H1 (cell line): ENCODE data around the gene INVS. TPM values are rescaled to one million over a fixed set of nuclear protein-coding genes. Genes with fewer than 3 reads are reported as not detected.
"Not testable (repeated sequence)": the region's sequence is repeated elsewhere in the genome, so short reads cannot be mapped to it uniquely, and the experiment has no call there.

Experiments used
- CTCF ChIA-PET: fragments of 300-600 bp; sonication (Branson Sonifier 250); formaldehyde crosslinking; loops from one replicate; lab custom pipeline; 2021; ENCODE audit not compliant: partially characterized antibody; lab: Charles Lee
- POLR2A ChIA-PET: fragments of 300-600 bp; sonication (Branson Sonifier 250); formaldehyde crosslinking; loops from one replicate; lab custom pipeline; 2021; ENCODE audit warnings: inconsistent platforms; ENCODE audit not compliant: partially characterized antibody; lab: Charles Lee
- DNase-seq, 2 experiments: peaks; one replicate each; pipeline versions ENCODE4 v3.0.0 to v3.0.0-alpha.2; 2010 to 2022; ENCODE audit warnings: low spot score in 2 of 2, low read depth in 1 of 2, mixed read lengths in 1 of 2
- FAIRE-seq: peaks from 2 replicates; lab custom pipeline; 2011; peaks lifted over from hg19 to GRCh38; lab: Jason Lieb, UNC
- H2AFZ ChIP-seq: 2 replicates; pipeline ENCODE4 v1.8.1; 2012; ENCODE audit warnings: low read length, inconsistent platforms
- H2AK5ac ChIP-seq: 2 replicates; pipeline ENCODE4 v1.6.1; 2013; ENCODE audit warnings: low read depth, low read length
- H2BK120ac ChIP-seq: replicated peaks from 2 replicates; pipeline ENCODE3; 2013; ENCODE audit warnings: low read depth, low read length, inconsistent platforms
- H2BK12ac ChIP-seq: 2 replicates; pipeline ENCODE4 v1.6.1; 2013; ENCODE audit warnings: low read depth, low read length
- H2BK15ac ChIP-seq: 2 replicates; pipeline ENCODE4 v1.6.1; 2013; ENCODE audit warnings: low read length
- H2BK20ac ChIP-seq: 2 replicates; pipeline ENCODE4 v1.6.1; 2013; ENCODE audit warnings: low read length
- H2BK5ac ChIP-seq: 2 replicates; pipeline ENCODE4 v1.6.1; 2013; ENCODE audit warnings: low read depth, low read length
- H3K14ac ChIP-seq: 2 replicates; pipeline ENCODE4 v1.6.1; 2013; ENCODE audit warnings: inconsistent platforms; ENCODE audit not compliant: insufficient read length
- H3K18ac ChIP-seq: 2 replicates; pipeline ENCODE4 v1.6.1; 2013; ENCODE audit warnings: low read length; ENCODE audit errors: extremely low read depth
- H3K23ac ChIP-seq: 2 replicates; pipeline ENCODE4 v1.6.1; 2013; ENCODE audit warnings: inconsistent platforms; ENCODE audit not compliant: insufficient read length
- H3K23me2 ChIP-seq: 2 replicates; pipeline ENCODE4 v1.6.1; 2013; ENCODE audit warnings: low read depth, low read length
- H3K27ac ChIP-seq: 2 replicates; pipeline ENCODE4 v1.6.1; 2011; ENCODE audit warnings: low read depth, low read length, inconsistent platforms
- H3K27me3 ChIP-seq, 4 experiments: replicated peaks in 1 of 4; 1 replicate in 1 of 4; 2 replicates in 3 of 4; pipeline versions ENCODE4 v1.6.1 to v1.8.1; 2011 to 2013; ENCODE audit warnings: low read length in 3 of 4, mild to moderate bottlenecking in 3 of 4, inconsistent platforms in 2 of 4, mixed read lengths in 2 of 4, moderate library complexity in 1 of 4; ENCODE audit not compliant: control insufficient read depth in 3 of 4, insufficient read depth in 3 of 4; ENCODE audit errors: extremely low read depth in 1 of 4
- H3K36me3 ChIP-seq, 4 experiments: 2 replicates each; pipeline versions ENCODE4 v1.6.1 to v1.8.1; 2011 to 2013; ENCODE audit warnings: mild to moderate bottlenecking in 4 of 4, low read length in 3 of 4, moderate library complexity in 2 of 4, control low read depth in 1 of 4, inconsistent platforms in 1 of 4; ENCODE audit not compliant: insufficient read depth in 4 of 4, control insufficient read depth in 2 of 4
- H3K4ac ChIP-seq: replicated peaks from 2 replicates; pipeline ENCODE3; 2013; ENCODE audit warnings: low read length, low read depth, mixed read lengths, inconsistent platforms; ENCODE audit not compliant: insufficient read length
- H3K4me1 ChIP-seq, 4 experiments: replicated peaks in 1 of 4; 1 replicate in 1 of 4; 2 replicates in 3 of 4; pipeline versions ENCODE4 v1.6.1 to v1.8.1; 2011 to 2013; ENCODE audit warnings: low read length in 3 of 4, inconsistent platforms in 2 of 4, mixed read lengths in 1 of 4; ENCODE audit not compliant: insufficient read depth in 4 of 4, control insufficient read depth in 3 of 4
- H3K4me2 ChIP-seq, 2 experiments: 2 replicates each; pipeline versions ENCODE4 v1.6.1 to v1.8.1; 2011 to 2013; ENCODE audit warnings: low read depth in 2 of 2, low read length in 2 of 2, control low read depth in 1 of 2, inconsistent platforms in 1 of 2, mild to moderate bottlenecking in 1 of 2; ENCODE audit not compliant: insufficient read depth in 1 of 2
- H3K4me3 ChIP-seq, 4 experiments: fragments of 200-600, 300-600 bp in 1 of 4; sonication (generic), shearing (Covaris generic), sonication (Bioruptor Twin) in 1 of 4; 2 replicates each; pipeline versions ENCODE4 v1.5.1 to v1.8.1; 2011 to 2016; ENCODE audit warnings: low read length in 4 of 4, low read depth in 3 of 4, control low read depth in 2 of 4, inconsistent platforms in 2 of 4, mild to moderate bottlenecking in 2 of 4, mixed read lengths in 1 of 4, moderate library complexity in 1 of 4; ENCODE audit not compliant: insufficient read depth in 2 of 4; ENCODE audit errors: extremely low read depth in 1 of 4
- H3K56ac ChIP-seq: replicated peaks from 2 replicates; pipeline ENCODE3; 2013; ENCODE audit warnings: low read depth, mild to moderate bottlenecking, mixed read lengths, low read length, inconsistent platforms; ENCODE audit not compliant: insufficient read length
- H3K79me1 ChIP-seq: 2 replicates; pipeline ENCODE4 v1.6.1; 2013; ENCODE audit warnings: low read depth, low read length, control low read depth
- H3K79me2 ChIP-seq, 2 experiments: 2 replicates each; pipeline versions ENCODE4 v1.6.1 to v1.8.1; 2012 to 2013; ENCODE audit warnings: low read length in 2 of 2, mild to moderate bottlenecking in 2 of 2, inconsistent platforms in 1 of 2; ENCODE audit not compliant: insufficient read depth in 2 of 2, control insufficient read depth in 1 of 2
- H3K9ac ChIP-seq, 4 experiments: replicated peaks in 1 of 4; 1 replicate in 1 of 4; 2 replicates in 3 of 4; pipeline versions ENCODE4 v1.6.1 to v1.8.1; 2011 to 2013; ENCODE audit warnings: low read depth in 3 of 4, low read length in 3 of 4, control low read depth in 2 of 4, mild to moderate bottlenecking in 2 of 4, moderate library complexity in 2 of 4, inconsistent platforms in 1 of 4; ENCODE audit errors: extremely low read depth in 1 of 4
- H3K9me3 ChIP-seq, 2 experiments: 2 replicates each; pipeline versions ENCODE4 v1.6.1 to v1.8.1; 2012 to 2013; ENCODE audit warnings: mild to moderate bottlenecking in 2 of 2, moderate library complexity in 2 of 2, control low read depth in 1 of 2, inconsistent platforms in 1 of 2, low read depth in 1 of 2, low read length in 1 of 2, mixed read lengths in 1 of 2; ENCODE audit not compliant: insufficient read depth in 2 of 2
- H4K20me1 ChIP-seq, 2 experiments: replicated peaks in 1 of 2; 2 replicates each; pipeline versions ENCODE3 to v1.8.1; 2011 to 2013; ENCODE audit warnings: inconsistent platforms in 2 of 2, low read length in 2 of 2, mild to moderate bottlenecking in 1 of 2; ENCODE audit not compliant: insufficient read depth in 2 of 2, control insufficient read depth in 1 of 2
- H4K5ac ChIP-seq: 2 replicates; pipeline ENCODE4 v1.6.1; 2013; ENCODE audit warnings: low read length, low read depth, mixed read lengths, inconsistent platforms; ENCODE audit not compliant: insufficient read length
- H4K8ac ChIP-seq: 2 replicates; pipeline ENCODE4 v1.8.0; 2013; ENCODE audit warnings: mild to moderate bottlenecking, moderate library complexity, low read length, inconsistent platforms; ENCODE audit not compliant: insufficient read depth; ENCODE audit errors: extremely low read depth
- H4K91ac ChIP-seq: replicated peaks from 2 replicates; pipeline ENCODE3; 2013; ENCODE audit warnings: low read length, mixed read lengths, inconsistent platforms; ENCODE audit not compliant: insufficient read length
- WGBS, 2 experiments: shearing (Covaris generic) in 1 of 2; methylation state at CpG; one replicate each; pipeline versions ENCODE4 v1.1.6 to v1.1.7; 2013 to 2015; ENCODE audit warnings: low lambda C conversion rate in 2 of 2, mixed read lengths in 2 of 2, inconsistent platforms in 1 of 2, low coverage in 1 of 2, missing lambda C conversion rate in 1 of 2; ENCODE audit not compliant: insufficient replicate concordance in 2 of 2, insufficient coverage in 1 of 2, insufficient read length in 1 of 2; ENCODE audit errors: extremely low coverage in 1 of 2, missing lambda C conversion rate in 1 of 2; 5-methylcytosine and 5-hydroxymethylcytosine counted together
- polyA plus RNA-seq, 7 experiments: library from polyadenylated mRNA; depleted of rRNA in 3 of 7; stranded (reverse) in 5 of 7; unstranded in 2 of 7; fragments of >200 nt in 5 of 7; fragments of 200-250 nt in 2 of 7; gene quantifications; 1 replicate in 5 of 7; 2 replicates in 1 of 7; 4 replicates in 1 of 7; pipeline versions ENCODE4 v1.2.1 to v1.2.3, GENCODE V29; 2011 to 2013; ENCODE audit warnings: missing spikeins in 2 of 7, mixed read lengths in 2 of 7
- total RNA-seq: library from RNA; stranded (reverse); fragmentation: NEBNext Ultra II Directional; extraction: Animal tissue kit (Norgen Biotek cat#: 25700); gene quantifications from 2 replicates; pipeline ENCODE4 v1.2.1, GENCODE V29; 2021

INVS gene
- total and polyA plus RNA-seq, 2 of the 8 experiments (the other 6 are each of a cell fraction or from before 2014, with no cell fraction given): 4.1 to 6.9 TPM

DNA sequence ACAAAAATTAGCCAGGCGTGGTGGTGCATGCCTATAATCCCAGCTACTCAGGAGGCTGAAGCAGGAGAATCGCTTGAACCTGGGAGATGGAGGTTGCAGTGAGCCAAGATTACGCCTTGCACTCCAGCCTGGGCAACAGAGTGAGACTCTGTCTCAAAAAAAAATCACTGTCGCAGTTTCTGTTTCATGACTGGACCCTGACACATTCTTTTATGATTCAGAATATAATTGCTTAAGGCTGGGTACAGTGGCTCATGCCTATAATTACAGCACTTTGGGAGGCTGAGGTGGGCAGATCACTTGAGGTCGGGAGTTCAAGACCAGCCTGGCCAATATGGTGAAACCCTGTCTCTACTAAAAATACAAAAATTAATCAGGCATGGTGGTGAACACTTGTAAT, 239.7 kb downstream of the INVS start:
- H2BK5ac ChIP-seq, H3K56ac ChIP-seq, H3K14ac ChIP-seq, H2AFZ ChIP-seq, H3K27me3 ChIP-seq, H4K5ac ChIP-seq, H3K4me2 ChIP-seq, H3K79me1 ChIP-seq, DNase-seq, H4K91ac ChIP-seq, H3K4me3 ChIP-seq, H3K23me2 ChIP-seq, H2BK12ac ChIP-seq, H4K8ac ChIP-seq, H4K20me1 ChIP-seq, FAIRE-seq, H3K23ac ChIP-seq, H3K4me1 ChIP-seq, H2BK15ac ChIP-seq, H3K4ac ChIP-seq, H2BK20ac ChIP-seq, H3K9ac ChIP-seq, H3K27ac ChIP-seq, H3K9me3 ChIP-seq, H2BK120ac ChIP-seq, H3K18ac ChIP-seq, H2AK5ac ChIP-seq: not testable (repeated sequence)
- WGBS, 2 experiments: 90% methylated on average over 5 of the region's 5 CpGs; no CpG with 5 or more reads in 1 of the 2 experiments
- POLR2A ChIA-PET: interaction anchor here (0.7 to 10.4 kb wide), 2 partner anchors 14 to 48 kb away, joined by 3 to 88 read pairs; partner anchors contain the start of gene TEX10
- peaks cover 0 to 26% (median 7%) of the 10 kb centered on the region in 4 experiments; a peak in 4 of 8 replicates for H3K36me3 ChIP-seq
- CTCF ChIA-PET: interaction anchor here (1.1 to 3.2 kb wide), 4 partner anchors 11 to 17 kb away, joined by 3 to 29 read pairs (median 4); no protein-coding TSS in a partner anchor
- peaks cover 11 to 92% of the 10 kb centered on the region in 2 experiments for H3K79me2 ChIP-seq
